A549 treated with AZD9567 at 1 μM for 4 hours (cell line): ENCODE results near the gene WEE2. TPM values are rescaled to one million over a fixed set of nuclear protein-coding genes. Genes with fewer than 3 reads are reported as not detected.

Experiments
- total RNA-seq: library from RNA; stranded (reverse); fragments of 200-300 nt; extraction: Qiagen RNA extraction; gene quantifications from 5 replicates; pipeline ENCODE4 v1.2.3, GENCODE V29; 2022; ENCODE audit not compliant: insufficient read depth

The WEE2 gene
- 0.02 TPM in 1 of 5 replicates, not detected in the others for total RNA-seq

DNA sequence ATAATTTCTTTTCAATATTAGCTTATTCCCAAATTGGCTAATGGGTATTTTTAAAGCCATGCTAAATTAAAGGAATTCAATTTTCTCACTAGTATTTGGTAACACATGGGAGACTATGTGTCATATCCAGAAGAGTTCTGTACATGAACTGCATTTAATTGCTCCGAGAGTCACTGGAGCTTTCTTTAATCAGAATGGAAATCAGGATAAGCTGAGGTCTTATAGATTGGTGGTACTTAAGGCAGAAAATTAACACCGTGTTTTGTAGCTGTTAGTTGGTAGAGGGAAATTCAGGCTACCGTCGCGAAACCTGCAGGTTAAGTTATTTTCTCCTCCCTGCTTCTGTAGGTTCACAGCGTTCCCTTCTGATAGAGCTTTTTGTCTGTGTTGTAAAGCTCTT lies at the start of gene WEE2:
TSS of gene WEE2 (plus strand) at position 3 of the 400 bp plus-strand sequence. CDS start 406 bp downstream, outside the sequence.

DNA sequence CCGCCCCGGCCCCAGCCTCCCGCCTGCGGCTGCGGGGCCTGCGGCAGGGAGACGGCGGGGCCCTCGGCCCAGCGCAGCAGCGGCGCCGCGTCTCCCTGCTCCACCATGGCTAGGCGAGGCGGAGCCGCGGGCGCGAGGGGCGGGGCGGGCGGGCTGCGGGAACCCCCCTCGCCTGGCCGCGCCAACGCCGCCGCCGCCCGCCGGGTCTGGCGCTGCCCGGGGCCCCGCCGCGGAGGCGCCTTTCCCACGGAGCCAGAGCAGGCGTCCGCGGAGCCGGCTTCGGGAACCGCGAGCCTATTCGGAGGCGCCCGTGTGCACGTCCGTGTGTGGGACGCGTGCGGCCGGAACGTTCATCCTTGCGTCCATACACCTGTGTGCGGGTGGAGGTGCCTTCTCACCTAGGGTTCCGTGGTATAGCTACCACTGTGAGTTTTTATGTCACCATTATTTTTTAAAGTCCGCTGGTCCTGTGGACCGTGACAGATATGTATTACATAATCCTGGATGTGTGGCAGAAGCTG lies 6.0 kb upstream of the WEE2 start, which contains the start of gene DENND11:
TSS of gene DENND11 (minus strand) at position 120 of the 521 bp plus-strand sequence. CDS start at position 107, 13 bp downstream.

DNA sequence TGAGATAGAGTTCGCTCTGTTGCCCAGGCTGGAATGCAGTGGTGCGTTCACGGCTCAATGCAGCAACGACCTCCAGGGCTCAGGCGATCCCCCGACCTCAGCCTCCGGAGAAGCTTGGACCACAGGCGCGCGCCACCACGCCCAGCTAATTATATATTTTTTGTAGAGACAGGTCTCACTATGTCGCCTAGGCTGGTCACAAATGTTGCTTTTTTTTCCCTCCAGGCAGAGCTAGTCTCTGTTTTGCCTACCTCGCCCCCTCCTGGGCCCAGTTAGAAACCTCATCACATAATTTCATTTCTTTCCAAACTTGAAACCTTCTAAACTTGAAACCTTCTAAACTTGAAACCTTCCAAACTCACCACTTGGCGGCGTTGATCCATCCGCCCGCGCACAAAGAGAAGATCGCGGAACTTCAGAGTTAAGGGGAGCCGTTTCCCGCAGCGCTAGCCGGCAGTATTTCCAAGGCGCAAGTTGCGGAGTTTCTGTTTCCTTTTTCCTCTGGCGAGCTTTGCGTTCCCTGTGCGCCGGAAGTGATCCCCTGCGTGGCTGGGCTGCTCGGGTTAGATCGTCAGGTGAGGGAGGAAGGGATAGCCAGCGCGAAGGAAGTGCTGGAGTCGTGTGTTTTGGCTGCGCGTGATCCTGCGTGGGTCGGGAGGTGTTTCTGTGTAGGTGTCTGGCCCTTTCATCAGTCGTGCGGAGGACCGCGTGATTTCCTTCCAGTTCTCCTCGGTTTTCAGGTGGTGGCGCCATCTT lies 29.9 kb downstream of the WEE2 start, which contains the start of gene SSBP1:
TSS of gene SSBP1 (plus strand) at position 523 of the 756 bp plus-strand sequence. CDS start 809 bp downstream, outside the sequence.

DNA sequence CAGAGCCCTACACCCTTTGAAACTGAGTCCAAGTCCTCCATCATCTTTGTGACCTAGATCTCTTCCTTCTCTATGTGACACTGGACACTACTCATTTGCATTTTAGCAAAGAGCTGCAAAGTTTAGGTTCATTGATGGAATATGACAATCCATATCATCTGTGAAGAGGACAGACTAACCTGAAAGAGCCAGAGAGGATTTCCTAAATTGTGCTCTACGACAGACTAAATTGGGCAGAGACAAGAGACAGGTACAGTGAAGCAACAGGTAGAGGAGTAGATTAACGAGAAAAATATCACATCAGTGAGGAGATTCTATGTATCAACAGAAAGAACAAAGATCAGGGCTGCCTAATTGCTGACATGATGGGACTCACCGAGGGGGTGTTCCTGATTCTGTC lies 55.6 kb downstream of the WEE2 start, which contains the start of gene TAS2R3:
TSS of gene TAS2R3 (plus strand) at position 301 of the 400 bp plus-strand sequence. CDS start at position 363, 62 bp downstream.

DNA sequence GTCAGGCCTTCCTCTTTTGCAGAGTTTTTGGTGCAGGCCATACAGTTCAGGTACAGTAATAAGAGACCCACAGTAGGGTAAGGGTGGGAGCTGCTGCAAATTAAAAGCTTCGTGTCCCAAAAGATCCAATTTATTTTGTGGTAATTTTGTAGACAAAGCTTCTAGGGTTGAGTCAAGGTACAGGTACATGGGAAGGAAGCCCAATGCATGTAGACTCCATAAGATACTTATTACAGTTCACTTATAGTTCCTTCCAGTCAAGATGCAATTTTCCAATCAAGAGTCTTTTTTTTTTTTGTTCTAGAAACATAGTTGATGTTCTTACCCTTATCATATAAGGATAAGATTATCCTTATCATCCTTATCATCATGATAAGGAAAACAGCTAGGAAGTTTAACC lies 68.2 kb downstream of the WEE2 start, which contains the start of gene TAS2R4:
TSS of gene TAS2R4 (plus strand) at position 301 of the 400 bp plus-strand sequence. CDS start 1,815 bp downstream, outside the sequence.

Other genes starting within 250 kb of the WEE2 start
- gene AGK, start 156.9 kb upstream of the WEE2 start, total RNA-seq, result 28.2 to 38.3 TPM (median 31.1 TPM) in 5 replicates
- gene DENND11, start 6.2 kb upstream of the WEE2 start, total RNA-seq, result 4.5 to 6.0 TPM (median 5.8 TPM) in 5 replicates
- 281 to 338 TPM (median 284 TPM) in 5 replicates for gene SSBP1, start 30.0 kb downstream of the WEE2 start, total RNA-seq
- not detected in 5 replicates for gene TAS2R3, start 55.7 kb downstream of the WEE2 start, total RNA-seq
- 0.08 to 0.25 TPM (median 0.17 TPM) in 4 of 5 replicates, not detected in the other for gene TAS2R4, start 68.3 kb downstream of the WEE2 start, total RNA-seq
- gene TAS2R5, start 81.9 kb downstream of the WEE2 start, total RNA-seq, result 0.34 to 0.65 TPM (median 0.49 TPM) in 4 of 5 replicates, not detected in the other
- 0.15 TPM in 1 of 5 replicates, not detected in the others for gene PRSS37, start 133.1 kb downstream of the WEE2 start, total RNA-seq
- gene OR9A4, start 208.0 kb downstream of the WEE2 start, total RNA-seq, result not detected in 5 replicates
- gene CLEC5A, start 238.6 kb downstream of the WEE2 start, total RNA-seq, result not detected in 5 replicates